UCSD-AML1 (cell line): Measurements from ENCODE around the gene EFCAB12.
A peak's percentile ranks its signal among the peaks of the same experiment; 100 is the strongest.
"Not testable (repeated sequence)": the region's sequence is repeated elsewhere in the genome, so short reads cannot be mapped to it uniquely, and the experiment has no call there.

Source experiments
- DNase-seq: peaks from one replicate; lab custom pipeline; 2025; ENCODE audit not compliant: unreplicated experiment; lab: John Stamatoyannopoulos, UW

Gene EFCAB12

DNA sequence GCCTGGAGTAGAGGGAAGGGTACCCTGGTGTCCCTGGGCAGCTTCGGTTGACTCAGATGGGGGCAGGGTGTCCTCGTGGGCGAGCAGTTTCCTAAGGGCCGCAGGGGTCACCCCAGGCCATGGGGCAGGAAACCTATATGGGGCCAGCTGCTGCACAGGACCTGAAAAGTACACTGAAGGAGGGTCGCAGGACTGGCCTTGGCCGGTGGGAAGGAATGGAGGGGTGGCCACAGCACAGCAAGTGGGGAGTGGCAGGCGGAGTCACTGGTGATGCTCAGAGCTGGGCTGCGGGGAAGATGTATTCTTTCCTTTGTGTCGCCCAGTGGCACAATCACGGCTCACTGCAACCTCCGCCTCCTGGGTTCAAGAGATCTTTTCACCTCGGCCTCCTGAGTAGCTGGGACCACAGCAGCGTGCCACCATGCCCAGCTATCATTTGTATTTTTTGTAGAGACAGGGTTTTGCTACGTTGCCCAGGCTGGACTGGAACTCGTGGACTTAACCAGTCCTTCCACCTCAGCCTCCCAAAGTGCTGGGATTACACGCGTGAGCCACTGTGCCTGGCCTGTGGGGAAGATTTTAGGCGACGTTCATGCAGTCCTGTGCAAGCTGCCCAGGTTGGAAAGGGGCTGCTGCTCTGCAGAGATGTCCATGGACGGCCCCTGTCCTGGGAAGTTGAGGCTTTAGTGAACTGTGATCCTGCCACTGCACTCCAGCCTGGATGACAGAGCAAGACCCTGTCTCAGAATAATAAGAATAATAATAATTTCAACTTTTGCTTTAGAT is 57.2 kb downstream of the EFCAB12 start:
- no peak for DNase-seq

DNA sequence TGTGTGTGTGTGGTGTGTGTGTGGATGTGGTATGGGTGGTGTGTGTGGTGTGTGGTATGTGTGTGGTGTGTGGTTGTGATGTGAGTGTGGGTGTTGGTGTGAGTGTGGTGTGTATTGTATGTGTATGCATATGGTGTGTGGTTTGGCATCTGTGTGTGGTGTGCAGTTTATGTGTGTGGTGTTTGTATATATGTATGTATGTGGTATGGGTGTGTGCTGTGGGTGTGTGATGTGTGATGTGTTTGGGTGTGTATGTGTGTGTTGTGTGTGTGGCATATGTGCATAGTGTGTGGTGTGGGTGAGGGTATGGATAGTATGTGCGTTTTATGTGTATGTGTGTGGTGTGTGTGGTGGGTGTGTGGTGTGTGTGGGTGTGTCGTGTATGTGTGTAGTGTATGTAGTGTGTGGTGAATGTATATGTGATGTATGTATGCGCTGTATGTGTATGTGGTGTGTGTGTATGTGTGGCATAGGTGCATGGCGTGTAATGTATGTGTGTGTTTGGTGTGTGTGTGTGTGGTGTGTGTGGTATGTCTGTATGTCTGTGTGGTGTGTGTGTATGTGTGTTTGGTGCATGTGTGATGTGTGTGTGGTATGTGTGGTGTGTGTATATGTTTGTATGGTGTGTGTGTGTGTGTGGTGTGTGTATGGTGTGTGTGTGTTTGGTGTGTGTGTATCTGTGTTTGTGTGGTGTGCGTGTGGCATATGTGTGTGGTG is 58.0 kb downstream of the EFCAB12 start:
- no peak for DNase-seq

DNA sequence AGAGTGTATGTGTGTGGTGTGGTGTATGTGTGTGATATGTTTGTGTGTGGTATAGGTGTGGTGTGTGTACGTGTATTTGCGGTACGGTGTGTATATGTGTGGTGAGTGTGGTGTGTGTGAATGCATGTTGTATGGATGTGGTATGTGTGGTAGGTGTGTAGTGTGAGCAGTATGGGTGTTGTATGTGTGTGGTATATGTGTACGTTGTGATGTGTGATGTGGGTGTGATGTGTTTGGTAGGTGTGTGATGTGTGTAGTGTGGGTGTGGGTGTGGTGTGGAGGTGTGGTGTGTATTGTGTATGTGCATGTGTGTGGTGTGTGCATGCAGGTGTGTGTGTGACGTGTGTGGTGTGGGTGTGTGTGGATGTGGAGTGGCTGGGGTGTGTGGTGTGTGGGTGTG is 58.7 kb downstream of the EFCAB12 start:
- no peak for DNase-seq

GRCh38 chr3:129367821-129368220 is 60.6 kb downstream of the EFCAB12 start:
- no peak for DNase-seq

GRCh38 chr3:129366312-129366831 is 62.1 kb downstream of the EFCAB12 start:
- DNase-seq = no peak

- no peak for DNase-seq
Measured at GRCh38 chr3:129365296-129366136, 62.9 kb downstream of the EFCAB12 start.

GRCh38 chr3:129364811-129365210 is 63.6 kb downstream of the EFCAB12 start:
- DNase-seq = peak; percentile 44

DNA sequence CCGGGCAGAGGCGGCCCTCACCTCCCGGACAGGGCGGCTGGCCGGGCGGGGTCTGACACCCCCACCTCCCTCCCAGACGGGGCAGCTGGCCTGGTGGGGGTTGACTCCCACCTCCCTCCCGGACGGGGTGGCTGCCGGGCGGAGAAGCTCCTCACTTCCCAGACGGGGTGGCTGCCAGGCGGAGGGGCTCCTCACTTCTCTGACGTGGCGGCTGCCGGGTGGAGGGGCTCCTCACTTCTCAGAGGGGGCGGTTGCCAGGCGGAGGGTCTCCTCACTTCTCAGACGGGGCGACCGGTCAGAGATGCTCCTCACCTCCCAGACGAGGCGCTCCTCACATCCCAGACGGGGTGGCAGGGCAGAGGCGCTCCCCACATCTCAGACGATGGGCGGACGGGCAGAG is 65.1 kb downstream of the EFCAB12 start:
- not testable (repeated sequence) for DNase-seq

DNA sequence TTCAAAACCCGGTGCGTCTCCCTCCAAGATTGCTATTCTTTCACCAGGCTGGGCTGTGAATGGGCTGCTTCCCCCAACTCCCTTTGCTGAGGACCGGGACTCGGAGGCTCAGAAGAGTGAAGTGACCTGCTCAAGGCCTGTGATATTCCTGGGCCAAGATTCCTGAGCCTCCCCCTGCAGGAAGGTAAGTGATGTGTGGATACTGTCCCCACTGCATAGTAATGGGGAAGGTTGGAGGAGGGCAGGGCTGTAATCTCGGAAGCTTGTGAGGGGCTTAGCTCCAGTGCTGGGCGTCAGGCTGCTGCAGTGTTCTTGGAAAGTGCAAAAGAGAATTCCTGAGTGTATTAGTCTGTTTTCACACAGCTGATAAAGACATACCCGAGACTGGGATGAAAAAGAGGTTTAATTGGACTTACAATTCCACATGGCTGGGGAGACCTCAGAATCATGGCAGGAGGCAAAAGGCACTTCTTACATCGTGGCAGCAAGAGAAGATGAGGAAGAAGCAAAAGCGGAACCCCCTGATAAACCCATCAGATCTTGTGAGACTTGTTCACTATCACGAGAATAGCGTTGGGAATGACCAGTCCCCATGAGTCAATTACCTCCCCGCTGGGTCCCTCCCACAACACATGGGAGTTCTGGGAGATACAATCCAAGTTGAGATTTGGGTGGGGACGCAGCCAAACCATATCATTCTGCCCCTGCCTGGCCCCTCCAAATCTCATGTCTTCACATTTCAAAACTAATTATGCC is 67.6 kb downstream of the EFCAB12 start:
- DNase-seq = no peak

- no peak for DNase-seq
Measured at GRCh38 chr3:129360171-129360611, 68.2 kb downstream of the EFCAB12 start.

DNA sequence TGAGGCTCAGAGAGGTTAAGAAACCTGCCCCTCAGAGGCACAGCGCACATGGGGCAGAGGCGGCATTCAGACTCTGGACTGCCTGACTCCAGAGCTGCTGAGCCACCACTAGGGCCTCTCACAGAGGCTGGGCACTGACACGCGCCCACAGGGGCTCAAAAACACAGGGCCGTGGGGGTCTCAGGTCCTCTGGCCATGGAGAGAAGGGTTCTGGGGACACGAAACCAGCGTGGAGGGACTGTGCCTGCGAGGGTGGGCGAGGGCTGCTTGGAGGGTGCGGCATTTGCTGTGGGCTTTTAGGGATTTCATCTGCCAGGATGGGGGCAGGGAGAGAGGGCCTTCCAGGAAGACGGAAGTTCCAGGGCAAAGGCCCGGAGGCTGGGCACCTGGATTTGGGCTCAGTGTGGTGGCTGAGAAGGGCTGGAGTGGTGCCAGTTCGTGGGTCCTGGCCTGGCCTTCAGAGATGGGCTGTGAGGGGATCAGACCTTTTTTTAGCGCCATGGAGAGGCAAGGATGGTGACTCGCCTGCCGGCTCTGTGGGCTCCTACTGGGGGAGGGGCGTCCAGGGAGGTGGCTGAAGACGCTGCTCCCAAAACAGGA is 69.6 kb downstream of the EFCAB12 start:
- DNase-seq = no peak

DNA sequence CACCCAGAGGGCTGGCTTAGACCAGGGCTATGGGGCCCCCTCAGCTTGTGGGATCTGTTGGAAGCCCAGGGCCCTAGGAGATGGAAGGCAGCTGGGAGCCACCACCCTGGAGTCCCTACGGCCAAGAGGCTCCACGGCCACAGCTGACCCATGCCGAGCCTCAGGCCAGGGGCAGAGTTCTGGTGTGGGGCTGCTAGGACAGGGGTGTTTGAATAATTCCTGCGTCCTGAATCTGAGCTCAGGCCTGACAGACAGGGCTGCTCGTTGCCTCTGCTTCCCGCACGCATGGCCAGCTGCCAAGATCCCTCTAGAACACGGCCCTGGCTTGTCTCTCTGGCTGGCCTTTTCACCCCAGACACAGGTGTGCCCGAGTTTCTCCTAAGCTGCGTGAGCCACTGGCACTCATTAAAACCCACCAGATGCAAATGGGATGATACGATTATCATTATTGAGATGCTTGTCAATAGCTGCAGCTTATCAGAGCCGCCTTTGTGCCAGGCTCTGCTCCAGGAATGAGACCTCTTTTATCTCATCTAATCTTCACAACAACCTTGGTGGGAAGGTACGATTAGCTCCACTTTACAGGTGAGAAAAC is 70.2 kb downstream of the EFCAB12 start:
- DNase-seq = no peak

DNA sequence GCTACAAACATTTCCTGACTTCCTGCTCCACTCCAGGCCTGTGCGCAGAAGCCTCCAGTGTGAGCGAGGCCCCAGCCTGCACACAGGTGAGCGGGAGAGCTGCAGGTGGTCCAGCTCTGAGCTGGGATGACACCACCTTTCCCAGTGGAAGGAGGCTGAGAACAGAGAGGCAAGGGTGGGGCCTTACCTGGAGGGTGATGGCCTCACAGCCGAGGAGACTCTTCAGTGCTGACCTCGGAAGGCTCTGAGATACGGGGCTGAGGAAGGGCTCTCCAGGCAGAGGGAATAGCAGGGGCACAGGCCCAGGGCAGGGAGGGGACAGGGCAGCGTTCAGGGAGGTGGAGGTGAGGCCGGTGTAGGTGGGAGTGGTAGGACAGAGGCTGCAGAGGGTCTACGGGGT is 70.8 kb downstream of the EFCAB12 start:
- DNase-seq = no peak

DNA sequence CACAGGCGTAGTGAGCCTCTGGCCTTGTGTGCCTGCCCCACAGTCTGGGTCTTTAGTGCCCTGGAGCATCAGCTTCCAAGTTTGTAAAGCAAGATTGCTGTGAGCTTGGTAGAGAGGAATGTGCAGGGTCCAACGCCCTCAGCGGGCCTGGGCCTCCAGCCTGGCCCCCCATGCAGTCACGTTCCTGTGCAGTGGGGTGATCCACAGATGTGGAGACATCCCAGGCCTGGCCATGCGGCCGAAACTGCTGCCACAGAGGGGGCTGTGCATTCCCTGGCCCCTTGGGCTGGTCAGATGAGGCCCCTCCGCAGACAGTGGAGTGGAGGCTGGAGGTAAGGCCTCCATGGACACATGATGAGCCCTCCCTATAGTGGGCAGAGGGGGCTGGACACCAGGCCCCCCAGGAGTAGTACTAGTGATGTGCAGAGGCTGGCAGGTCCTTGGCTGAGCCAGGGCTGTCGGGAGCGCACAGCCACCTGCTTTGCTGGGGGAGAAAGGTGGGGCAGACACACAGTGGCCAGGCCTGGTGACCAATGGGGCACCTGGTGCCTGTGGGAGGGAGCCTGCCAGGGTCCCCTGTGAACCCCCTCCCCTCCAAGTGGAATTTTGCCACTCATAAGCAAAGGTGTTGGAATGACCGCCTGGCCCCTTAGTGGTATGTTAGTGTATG is 71.5 kb downstream of the EFCAB12 start:
- no peak for DNase-seq

GRCh38 chr3:129353589-129353941 is 74.9 kb downstream of the EFCAB12 start:
- no peak for DNase-seq

- DNase-seq = no peak
Measured at GRCh38 chr3:129352650-129353588, 75.5 kb downstream of the EFCAB12 start.

DNA sequence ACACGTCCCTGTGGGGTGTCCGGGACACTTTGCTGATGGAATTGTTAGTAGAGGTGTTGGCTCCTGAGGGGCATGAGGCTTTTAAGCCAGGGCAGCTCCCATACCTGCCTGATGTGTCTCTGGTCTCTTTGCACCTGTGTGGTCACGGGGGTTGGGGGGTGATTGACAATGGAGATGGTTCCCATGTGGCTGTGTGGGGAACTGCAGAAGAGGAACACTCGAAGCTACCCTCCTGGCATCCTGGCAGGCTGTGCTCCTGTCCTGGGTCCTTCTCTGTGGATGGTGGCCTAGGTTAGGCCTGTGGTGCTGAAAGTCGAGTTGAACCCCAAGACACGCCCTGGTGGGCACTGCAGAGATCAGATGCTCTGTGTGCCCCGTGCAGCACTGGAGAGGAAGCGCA is 76.4 kb downstream of the EFCAB12 start:
- DNase-seq = no peak
